ENCODE results near the gene SLC9A9. TPM values are rescaled to one million over a fixed set of nuclear protein-coding genes. Genes with fewer than 3 reads are reported as not detected.

SLC9A9 gene
- total and polyA plus RNA-seq, 4 donors: 12.0 to 39.7 (median 19.1) TPM

DNA sequence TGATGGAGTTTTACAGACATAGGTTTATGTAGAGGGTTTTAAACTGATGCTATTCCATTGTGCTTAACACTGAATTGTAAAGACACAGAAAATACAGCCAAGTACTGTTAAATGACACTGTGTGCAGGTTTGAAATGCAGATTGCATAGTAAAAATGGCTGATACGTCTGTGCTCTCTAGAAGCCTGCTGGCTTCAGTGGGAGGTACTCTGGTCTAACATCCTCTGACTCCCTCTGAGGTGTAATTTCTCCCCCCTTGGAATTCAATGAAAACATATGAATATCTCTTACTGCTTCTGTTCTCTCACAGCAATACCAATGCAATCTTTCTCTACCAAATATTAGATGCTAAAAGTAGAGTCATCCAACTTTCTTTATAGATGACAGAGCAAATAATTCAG is 176.6 kb downstream of the SLC9A9 start:
- no peak overlapping the region for H3K27ac ChIP-seq (ENCODE audit: low read depth, low read length)
- no peaks in the 10 kb centered on the region for H3K4me1 ChIP-seq (ENCODE audit: control insufficient read depth, insufficient read depth, low read length)
- H3K9me3 ChIP-seq (ENCODE audit: control insufficient read depth, insufficient read depth, low read length): no peaks in the 10 kb centered on the region
- 0% methylated on average over 1 of the region's 1 CpG for WGBS (ENCODE audit: insufficient coverage)
- peak in 2 of 6 donors; percentile 35 to 55 for DNase-seq (ENCODE audit: low read depth in 4 of 6, low spot score in 6 of 6)
- no peak overlapping the region for H3K4me3 ChIP-seq (ENCODE audit: low read depth, low read length)
- H3K27me3 ChIP-seq (ENCODE audit: control insufficient read depth, insufficient read depth, low read length): no peaks in the 10 kb centered on the region
- H3K36me3 ChIP-seq (ENCODE audit: control insufficient read depth, insufficient read depth, low read length): no peaks in the 10 kb centered on the region

- WGBS (ENCODE audit: insufficient coverage): 77% methylated on average over 2 of the region's 5 CpGs
- no peak for DNase-seq (ENCODE audit: low read depth in 4 of 6, low spot score in 6 of 6)
- Histone ChIP-seq H3K27me3 (ENCODE audit: control insufficient read depth, insufficient read depth, low read length) (no peaks in the 10 kb centered on the region), H3K4me1 (ENCODE audit: control insufficient read depth, insufficient read depth, low read length) (no peaks in the 10 kb centered on the region), H3K27ac (ENCODE audit: low read depth, low read length) (no peak overlapping the region), H3K36me3 (ENCODE audit: control insufficient read depth, insufficient read depth, low read length) (no peaks in the 10 kb centered on the region), H3K9me3 (ENCODE audit: control insufficient read depth, insufficient read depth, low read length) (no peaks in the 10 kb centered on the region), H3K4me3 (ENCODE audit: low read depth, low read length) (no peak overlapping the region)
These were observed 179.1 kb downstream of the SLC9A9 start for GRCh38 chr3:143668924-143669790.

- Histone ChIP-seq H3K27me3 (ENCODE audit: control insufficient read depth, insufficient read depth, low read length) (no peaks in the 10 kb centered on the region), H3K36me3 (ENCODE audit: control insufficient read depth, insufficient read depth, low read length) (no peaks in the 10 kb centered on the region), H3K4me1 (ENCODE audit: control insufficient read depth, insufficient read depth, low read length) (no peaks in the 10 kb centered on the region), H3K9me3 (ENCODE audit: control insufficient read depth, insufficient read depth, low read length) (no peaks in the 10 kb centered on the region), H3K4me3 (ENCODE audit: low read depth, low read length) (no peak overlapping the region), H3K27ac (ENCODE audit: low read depth, low read length) (no peak overlapping the region)
- no peak for DNase-seq (ENCODE audit: low read depth in 4 of 6, low spot score in 6 of 6)
- WGBS (ENCODE audit: insufficient coverage): 73% methylated on average over 1 of the region's 5 CpGs
These were observed 179.9 kb downstream of the SLC9A9 start for GRCh38 chr3:143668385-143668784.

GRCh38 chr3:143661677-143662076 is 186.6 kb downstream of the SLC9A9 start:
- WGBS (ENCODE audit: insufficient coverage): 94% methylated on average over 2 of the region's 3 CpGs
- Histone ChIP-seq H3K9me3 (ENCODE audit: control insufficient read depth, insufficient read depth, low read length) (no peaks in the 10 kb centered on the region), H3K27ac (ENCODE audit: low read depth, low read length) (no peak overlapping the region), H3K4me1 (ENCODE audit: control insufficient read depth, insufficient read depth, low read length) (no peaks in the 10 kb centered on the region), H3K36me3 (ENCODE audit: control insufficient read depth, insufficient read depth, low read length) (no peaks in the 10 kb centered on the region), H3K4me3 (ENCODE audit: low read depth, low read length) (no peak overlapping the region), H3K27me3 (ENCODE audit: control insufficient read depth, insufficient read depth, low read length) (no peaks in the 10 kb centered on the region)
- no peak for DNase-seq (ENCODE audit: low read depth in 4 of 6, low spot score in 6 of 6)

GRCh38 chr3:143658861-143659260 is 189.4 kb downstream of the SLC9A9 start:
- WGBS (ENCODE audit: insufficient coverage): no CpG with 5 or more reads among the region's 2 CpGs
- H3K27ac ChIP-seq (ENCODE audit: low read depth, low read length): no peak overlapping the region
- H3K27me3 ChIP-seq (ENCODE audit: control insufficient read depth, insufficient read depth, low read length): no peaks in the 10 kb centered on the region
- no peaks in the 10 kb centered on the region for H3K9me3 ChIP-seq (ENCODE audit: control insufficient read depth, insufficient read depth, low read length)
- no peak overlapping the region for H3K4me3 ChIP-seq (ENCODE audit: low read depth, low read length)
- H3K4me1 ChIP-seq (ENCODE audit: control insufficient read depth, insufficient read depth, low read length): no peaks in the 10 kb centered on the region
- H3K36me3 ChIP-seq (ENCODE audit: control insufficient read depth, insufficient read depth, low read length): no peaks in the 10 kb centered on the region
- DNase-seq (ENCODE audit: low read depth in 4 of 6, low spot score in 6 of 6): peak in 1 of 6 donors; percentile 53

DNA sequence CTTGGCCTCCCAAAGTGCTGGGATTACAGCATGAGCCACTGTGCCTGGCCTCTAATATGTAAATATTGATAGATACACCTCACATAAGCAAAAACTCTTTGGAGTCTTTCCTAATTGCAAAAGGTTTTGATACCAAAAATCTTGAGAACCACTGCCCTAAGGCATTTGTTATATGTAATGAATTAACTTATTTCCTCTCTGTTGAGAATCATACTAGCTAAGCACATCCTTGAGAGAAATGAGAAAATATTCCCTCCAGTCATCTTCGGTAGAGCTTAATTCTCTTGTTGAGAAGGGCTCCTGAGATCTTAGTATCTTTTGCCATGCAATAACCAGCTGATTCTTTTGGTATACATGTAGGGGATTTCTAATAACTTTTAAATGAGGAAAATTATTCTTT is 190.2 kb downstream of the SLC9A9 start:
- no peaks in the 10 kb centered on the region for H3K27me3 ChIP-seq (ENCODE audit: control insufficient read depth, insufficient read depth, low read length)
- H3K4me1 ChIP-seq (ENCODE audit: control insufficient read depth, insufficient read depth, low read length): no peaks in the 10 kb centered on the region
- DNase-seq (ENCODE audit: low read depth in 4 of 6, low spot score in 6 of 6): no peak
- H3K36me3 ChIP-seq (ENCODE audit: control insufficient read depth, insufficient read depth, low read length): no peaks in the 10 kb centered on the region
- no peak overlapping the region for H3K4me3 ChIP-seq (ENCODE audit: low read depth, low read length)
- no peaks in the 10 kb centered on the region for H3K9me3 ChIP-seq (ENCODE audit: control insufficient read depth, insufficient read depth, low read length)
- WGBS (ENCODE audit: insufficient coverage): no CpG with 5 or more reads among the region's 1 CpG
- no peak overlapping the region for H3K27ac ChIP-seq (ENCODE audit: low read depth, low read length)

DNA sequence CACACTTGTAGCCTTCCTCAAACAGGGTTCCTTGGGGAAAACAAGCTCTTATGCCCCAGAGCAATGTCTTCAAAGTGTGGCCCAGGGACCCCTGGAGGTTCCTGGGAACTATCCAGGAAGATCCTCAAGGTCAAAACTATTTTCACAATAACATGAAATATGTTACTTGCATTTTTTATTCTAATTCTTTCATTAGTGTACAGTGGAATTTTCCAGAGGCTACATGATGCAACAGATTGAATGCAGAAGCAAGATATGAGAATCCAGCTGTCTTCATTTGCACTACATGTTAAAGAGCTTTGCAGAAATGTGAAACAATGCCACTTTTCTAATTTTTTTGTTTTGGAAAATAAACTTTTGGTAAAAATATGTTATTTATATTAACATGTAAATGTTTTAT is 190.9 kb downstream of the SLC9A9 start:
- Histone ChIP-seq H3K27ac (ENCODE audit: low read depth, low read length) (no peak overlapping the region), H3K4me3 (ENCODE audit: low read depth, low read length) (no peak overlapping the region), H3K4me1 (ENCODE audit: control insufficient read depth, insufficient read depth, low read length) (no peaks in the 10 kb centered on the region), H3K36me3 (ENCODE audit: control insufficient read depth, insufficient read depth, low read length) (no peaks in the 10 kb centered on the region), H3K9me3 (ENCODE audit: control insufficient read depth, insufficient read depth, low read length) (no peaks in the 10 kb centered on the region), H3K27me3 (ENCODE audit: control insufficient read depth, insufficient read depth, low read length) (no peaks in the 10 kb centered on the region)
- no peak for DNase-seq (ENCODE audit: low read depth in 4 of 6, low spot score in 6 of 6)

DNA sequence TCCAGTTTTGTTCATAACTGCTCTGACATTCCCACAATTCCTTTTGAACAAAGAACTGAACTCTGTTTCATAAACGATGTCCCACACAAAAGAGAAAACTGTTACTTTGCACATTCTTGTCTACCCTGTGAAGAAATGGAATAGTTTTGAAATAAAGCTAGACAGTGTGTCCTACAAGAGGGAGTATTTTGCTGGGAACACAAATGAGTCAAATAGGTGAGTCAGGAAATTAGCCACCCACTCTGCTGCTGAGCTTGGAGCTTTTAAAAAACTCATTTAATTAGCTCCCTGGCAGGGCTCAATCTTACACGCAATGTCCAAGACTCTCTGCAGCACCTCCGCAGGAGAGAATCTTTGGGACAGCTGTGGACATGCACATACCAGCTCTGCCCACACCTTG is 193.4 kb downstream of the SLC9A9 start:
- DNase-seq (ENCODE audit: low read depth in 4 of 6, low spot score in 6 of 6): no peak
- no peak overlapping the region for H3K4me3 ChIP-seq (ENCODE audit: low read depth, low read length)

GRCh38 chr3:143653935-143654334 is 194.3 kb downstream of the SLC9A9 start:
- H3K4me3 ChIP-seq (ENCODE audit: low read depth, low read length): no peak overlapping the region
- no peaks in the 10 kb centered on the region for H3K36me3 ChIP-seq (ENCODE audit: control insufficient read depth, insufficient read depth, low read length)
- no peak for DNase-seq (ENCODE audit: low read depth in 4 of 6, low spot score in 6 of 6)
- H3K9me3 ChIP-seq (ENCODE audit: control insufficient read depth, insufficient read depth, low read length): no peaks in the 10 kb centered on the region
- no peaks in the 10 kb centered on the region for H3K4me1 ChIP-seq (ENCODE audit: control insufficient read depth, insufficient read depth, low read length)
- H3K27ac ChIP-seq (ENCODE audit: low read depth, low read length): no peak overlapping the region
- WGBS (ENCODE audit: insufficient coverage): 100% methylated on average over 1 of the region's 2 CpGs
- no peaks in the 10 kb centered on the region for H3K27me3 ChIP-seq (ENCODE audit: control insufficient read depth, insufficient read depth, low read length)

More for the DNA sequence above, 193.4 kb downstream of the SLC9A9 start:
- H3K27me3 ChIP-seq (ENCODE audit: control insufficient read depth, insufficient read depth, low read length): no peaks in the 10 kb centered on the region
- no peak overlapping the region for H3K27ac ChIP-seq (ENCODE audit: low read depth, low read length)
- H3K4me1 ChIP-seq (ENCODE audit: control insufficient read depth, insufficient read depth, low read length): no peaks in the 10 kb centered on the region
- 47% methylated on average over 2 of the region's 3 CpGs for WGBS (ENCODE audit: insufficient coverage)
- no peaks in the 10 kb centered on the region for H3K36me3 ChIP-seq (ENCODE audit: control insufficient read depth, insufficient read depth, low read length)
- no peaks in the 10 kb centered on the region for H3K9me3 ChIP-seq (ENCODE audit: control insufficient read depth, insufficient read depth, low read length)

- DNase-seq (ENCODE audit: low read depth in 4 of 6, low spot score in 6 of 6): no peak
- H3K27ac ChIP-seq (ENCODE audit: low read depth, low read length): no peak overlapping the region
- no peaks in the 10 kb centered on the region for H3K9me3 ChIP-seq (ENCODE audit: control insufficient read depth, insufficient read depth, low read length)
- H3K27me3 ChIP-seq (ENCODE audit: control insufficient read depth, insufficient read depth, low read length): no peaks in the 10 kb centered on the region
- no peaks in the 10 kb centered on the region for H3K4me1 ChIP-seq (ENCODE audit: control insufficient read depth, insufficient read depth, low read length)
- no peak overlapping the region for H3K4me3 ChIP-seq (ENCODE audit: low read depth, low read length)
- 75% methylated on average over 1 of the region's 2 CpGs for WGBS (ENCODE audit: insufficient coverage)
- no peaks in the 10 kb centered on the region for H3K36me3 ChIP-seq (ENCODE audit: control insufficient read depth, insufficient read depth, low read length)
These were observed 194.8 kb downstream of the SLC9A9 start for GRCh38 chr3:143653493-143653892.
